Retinal pigment epithelial cell (primary cell): ENCODE measurements around the gene WDR7.

Source experiments
- DNase-seq: peaks from one replicate; pipeline ENCODE4 v3.0.0-alpha.2; 2010; ENCODE audit warnings: low read depth
- H3K4me3 ChIP-seq: 2 replicates; pipeline ENCODE4 v1.5.1; 2011; ENCODE audit warnings: mild to moderate bottlenecking, low read length, control low read depth, moderate library complexity
- TF ChIP-seq, protein P1 (sequence below): conservative IDR thresholded peaks from 2 replicates; pipeline ENCODE4 v1.5.1; 2011; ENCODE audit warnings: low read depth, low read length, control low read depth, inconsistent platforms

The WDR7 gene

DNA sequence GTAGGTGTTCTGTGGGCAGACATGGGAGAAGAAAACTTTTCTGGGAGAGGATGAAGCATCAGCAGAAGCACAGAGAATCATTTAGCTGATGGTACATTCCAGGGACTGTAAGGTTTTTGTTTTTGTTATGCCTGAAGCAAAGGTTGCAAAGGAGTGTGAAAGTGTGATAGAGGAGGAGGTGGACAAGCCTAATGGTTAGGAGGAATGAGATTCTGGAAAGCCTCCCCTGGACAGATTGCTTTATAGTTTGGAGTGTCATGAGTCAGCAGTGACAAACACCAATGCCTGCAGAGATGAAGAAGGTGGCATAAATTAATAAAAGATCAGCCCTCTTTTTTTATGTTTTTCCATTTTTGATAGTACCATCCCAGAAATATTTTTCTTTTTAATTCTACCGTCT, 324.1 kb downstream of the WDR7 start:
- no peak for DNase-seq
- no peak overlapping the region for H3K4me3 ChIP-seq
- TF ChIP-seq, protein P1, sequence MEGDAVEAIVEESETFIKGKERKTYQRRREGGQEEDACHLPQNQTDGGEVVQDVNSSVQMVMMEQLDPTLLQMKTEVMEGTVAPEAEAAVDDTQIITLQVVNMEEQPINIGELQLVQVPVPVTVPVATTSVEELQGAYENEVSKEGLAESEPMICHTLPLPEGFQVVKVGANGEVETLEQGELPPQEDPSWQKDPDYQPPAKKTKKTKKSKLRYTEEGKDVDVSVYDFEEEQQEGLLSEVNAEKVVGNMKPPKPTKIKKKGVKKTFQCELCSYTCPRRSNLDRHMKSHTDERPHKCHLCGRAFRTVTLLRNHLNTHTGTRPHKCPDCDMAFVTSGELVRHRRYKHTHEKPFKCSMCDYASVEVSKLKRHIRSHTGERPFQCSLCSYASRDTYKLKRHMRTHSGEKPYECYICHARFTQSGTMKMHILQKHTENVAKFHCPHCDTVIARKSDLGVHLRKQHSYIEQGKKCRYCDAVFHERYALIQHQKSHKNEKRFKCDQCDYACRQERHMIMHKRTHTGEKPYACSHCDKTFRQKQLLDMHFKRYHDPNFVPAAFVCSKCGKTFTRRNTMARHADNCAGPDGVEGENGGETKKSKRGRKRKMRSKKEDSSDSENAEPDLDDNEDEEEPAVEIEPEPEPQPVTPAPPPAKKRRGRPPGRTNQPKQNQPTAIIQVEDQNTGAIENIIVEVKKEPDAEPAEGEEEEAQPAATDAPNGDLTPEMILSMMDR, result no peak

DNA sequence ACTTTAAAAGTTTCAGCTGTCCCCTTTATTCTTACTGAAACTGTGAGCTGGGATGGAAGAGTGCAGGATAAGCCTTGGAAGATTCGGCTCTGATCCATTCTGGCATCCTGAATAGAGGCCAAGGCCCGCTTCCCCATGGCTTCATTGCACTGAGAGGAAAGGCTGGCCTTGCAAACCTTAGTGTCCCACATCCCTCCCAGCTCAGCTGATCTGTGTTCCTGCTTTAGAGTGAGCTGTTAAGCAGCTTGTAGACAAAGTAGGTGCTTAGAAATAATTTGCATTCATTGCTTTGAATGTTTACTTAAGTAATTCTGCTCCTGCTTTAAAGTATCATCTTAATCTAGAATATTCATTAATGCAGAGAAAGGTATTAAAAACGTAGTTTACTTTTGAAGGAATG, 326.1 kb downstream of the WDR7 start:
- no peak for DNase-seq
- no peak overlapping the region for H3K4me3 ChIP-seq
- TF ChIP-seq, protein P1, result no peak

DNA sequence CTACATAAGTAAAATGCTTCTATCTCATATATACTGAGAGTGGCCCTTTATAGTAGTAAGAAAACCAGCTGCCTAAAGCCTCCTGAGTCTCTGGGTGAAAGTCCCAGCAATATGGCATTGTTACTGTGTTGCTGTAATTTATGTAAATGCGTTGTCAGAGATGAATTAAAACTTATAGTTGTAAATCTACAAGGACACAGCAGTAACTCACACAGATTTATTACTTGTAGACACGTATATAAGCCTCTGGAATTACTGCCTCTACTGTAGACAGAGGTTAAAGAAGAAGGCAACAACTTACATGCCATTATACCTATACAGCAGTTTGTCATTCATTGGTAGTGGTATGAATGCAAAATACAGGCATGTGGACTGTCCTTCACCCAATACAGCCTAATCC, 326.6 kb downstream of the WDR7 start:
- no peak overlapping the region for H3K4me3 ChIP-seq
- DNase-seq, result no peak
- TF ChIP-seq, protein P1, result no peak

DNA sequence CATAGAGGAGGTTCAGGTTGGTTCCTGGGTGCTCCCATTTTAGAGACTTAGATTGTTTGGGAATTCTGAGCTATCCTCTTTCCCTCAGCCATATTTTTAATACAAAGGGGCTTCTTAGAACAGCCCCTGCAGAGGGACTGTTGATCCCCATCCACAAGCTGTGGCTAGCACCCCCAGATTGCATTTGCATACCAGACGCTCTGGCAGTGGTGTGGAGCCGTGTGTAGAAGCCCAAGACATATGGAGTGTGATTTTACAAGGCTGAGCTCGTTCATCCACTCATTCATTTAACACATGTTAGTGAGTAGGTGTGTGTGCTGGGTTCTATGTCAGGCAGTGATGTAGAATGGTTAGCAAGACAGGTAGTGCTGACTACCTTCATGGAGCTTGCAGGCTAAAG, 329.0 kb downstream of the WDR7 start:
- no peak for DNase-seq
- TF ChIP-seq, protein P1, result no peak
- H3K4me3 ChIP-seq, result no peak overlapping the region

DNA sequence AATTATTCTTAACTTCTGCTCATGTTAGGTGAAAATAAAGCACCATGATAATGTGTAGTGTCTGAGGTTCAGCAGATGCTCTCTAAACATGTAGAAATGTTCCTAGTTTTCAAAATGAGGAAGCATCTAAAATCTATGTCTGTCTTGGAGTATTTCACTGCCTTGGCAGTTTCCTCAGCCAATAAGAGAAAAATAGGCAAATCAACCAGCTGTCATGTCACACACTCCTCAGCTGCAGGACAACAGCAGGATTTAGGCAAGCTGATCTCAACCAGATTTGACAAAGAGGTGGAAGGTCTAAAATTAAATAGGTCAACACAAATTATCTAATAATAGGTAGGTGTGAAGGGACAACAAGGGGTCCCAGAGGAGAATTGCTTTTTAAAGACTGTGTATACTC, 331.6 kb downstream of the WDR7 start:
- no peak for DNase-seq
- TF ChIP-seq, protein P1, result no peak
- H3K4me3 ChIP-seq, result no peak overlapping the region

DNA sequence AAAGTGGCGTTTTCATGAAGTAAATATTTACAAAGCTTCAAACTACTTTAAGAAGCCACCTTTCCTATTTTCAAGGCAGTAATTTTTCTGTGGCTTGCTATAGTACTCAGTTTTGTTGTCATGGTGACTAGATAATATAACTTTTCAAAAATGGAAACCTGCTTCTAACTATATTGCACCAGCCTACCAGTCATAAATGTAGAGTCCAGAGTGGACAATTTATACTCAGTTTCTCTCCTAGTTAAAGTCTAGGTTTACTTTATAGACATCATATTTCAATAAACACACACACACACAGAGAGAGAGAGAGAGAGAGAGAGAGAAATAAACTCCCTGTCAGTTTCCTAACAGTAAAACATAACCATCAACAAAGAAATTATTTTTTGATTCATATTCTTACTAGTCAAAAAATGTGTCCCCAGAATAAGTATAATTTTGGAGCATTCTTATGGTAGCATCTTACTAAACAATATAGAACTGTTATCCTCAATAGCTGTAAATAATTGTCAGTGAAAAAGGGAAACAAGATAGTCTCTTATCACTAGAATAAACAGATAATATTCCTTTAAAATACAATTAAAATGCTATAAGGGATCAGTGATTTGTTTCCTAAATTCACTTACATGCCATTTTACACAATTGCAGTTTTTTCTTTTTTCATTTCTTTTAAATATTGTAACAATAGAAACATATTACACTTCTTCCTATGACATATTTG, 332.3 kb downstream of the WDR7 start:
- no peak overlapping the region for H3K4me3 ChIP-seq
- DNase-seq, result no peak
- TF ChIP-seq, protein P1, result no peak

DNA sequence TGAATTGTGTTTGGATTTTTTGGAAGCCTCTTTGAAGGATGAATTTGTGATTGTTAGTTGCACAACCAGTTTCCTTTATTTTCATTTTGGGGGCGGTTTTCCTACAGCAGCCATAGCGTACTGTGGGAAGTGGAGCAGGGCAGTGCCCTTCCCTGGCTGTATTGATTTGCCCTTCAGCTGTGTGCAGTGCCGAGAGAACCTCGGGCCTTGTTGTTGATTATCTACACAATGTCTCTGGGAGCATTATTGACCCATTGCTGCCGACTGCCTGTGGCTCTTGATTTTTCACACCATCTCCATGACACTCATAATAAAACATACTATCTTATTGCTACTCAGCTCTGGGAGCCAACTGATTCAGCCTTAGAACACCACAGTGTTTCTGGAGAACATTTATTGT, 333.6 kb downstream of the WDR7 start:
- no peak for DNase-seq
- TF ChIP-seq, protein P1, result no peak

More for the DNA sequence above, 333.6 kb downstream of the WDR7 start:
- H3K4me3 ChIP-seq, result no peak overlapping the region
